GM21447 (cell line): ENCODE measurements around the gene FXYD1.
A peak's percentile ranks its signal among the peaks of the same experiment; 100 is the strongest.
"Not testable (repeated sequence)": the region's sequence is repeated elsewhere in the genome, so short reads cannot be mapped to it uniquely, and the experiment has no call there.

Experiments used
- ATAC-seq: cut with Tn5 transposase; IDR thresholded peaks from one replicate; pipeline ENCODE4 v1.9.1; 2021; ENCODE audit not compliant: unreplicated experiment

FXYD1 gene

DNA sequence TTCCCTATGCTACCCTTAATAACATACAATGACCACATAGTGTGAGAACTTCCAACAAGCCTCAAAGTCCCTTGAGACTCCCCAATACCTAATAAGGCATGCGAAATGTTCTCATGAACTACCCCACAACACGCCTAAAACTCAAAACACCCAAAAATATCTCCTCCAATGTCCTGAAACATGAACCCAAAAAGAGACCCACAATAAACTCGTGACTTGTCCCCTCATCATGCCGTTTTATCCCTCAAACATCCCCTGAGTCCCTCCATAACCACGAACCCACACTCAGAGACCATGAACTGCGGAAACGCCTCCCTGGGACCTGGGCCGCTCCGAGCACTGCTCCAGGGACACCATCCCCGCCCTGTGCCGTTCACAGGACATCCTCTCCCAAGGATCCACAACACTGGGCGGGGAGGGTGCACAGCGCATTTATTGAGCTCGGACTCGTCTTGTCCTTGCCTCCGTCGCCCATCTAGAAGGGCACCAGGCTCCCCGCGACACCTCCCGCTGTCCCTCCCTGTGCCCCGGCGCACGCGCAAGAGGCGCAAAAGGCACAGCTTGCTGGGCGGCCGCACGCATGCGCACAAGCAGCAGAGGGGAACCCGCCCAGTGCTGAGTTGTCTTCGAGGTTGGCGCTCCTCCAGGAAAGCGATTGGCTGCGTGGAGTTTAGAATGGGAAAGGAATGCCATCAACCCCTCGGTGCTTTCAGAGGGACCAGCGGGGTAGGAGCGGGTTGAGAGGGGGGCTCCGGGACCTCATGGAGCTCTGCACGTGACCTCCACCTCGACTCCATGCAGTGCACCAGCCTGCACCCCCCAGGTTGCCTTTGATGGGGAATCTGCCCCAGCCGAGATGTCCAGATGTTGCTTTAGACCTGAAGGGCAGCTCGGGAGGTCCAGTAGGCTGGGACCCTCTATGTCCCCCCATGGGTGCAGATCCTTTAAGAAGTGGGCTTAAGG is 14.2 kb upstream of the FXYD1 start:
- no peak for ATAC-seq

DNA sequence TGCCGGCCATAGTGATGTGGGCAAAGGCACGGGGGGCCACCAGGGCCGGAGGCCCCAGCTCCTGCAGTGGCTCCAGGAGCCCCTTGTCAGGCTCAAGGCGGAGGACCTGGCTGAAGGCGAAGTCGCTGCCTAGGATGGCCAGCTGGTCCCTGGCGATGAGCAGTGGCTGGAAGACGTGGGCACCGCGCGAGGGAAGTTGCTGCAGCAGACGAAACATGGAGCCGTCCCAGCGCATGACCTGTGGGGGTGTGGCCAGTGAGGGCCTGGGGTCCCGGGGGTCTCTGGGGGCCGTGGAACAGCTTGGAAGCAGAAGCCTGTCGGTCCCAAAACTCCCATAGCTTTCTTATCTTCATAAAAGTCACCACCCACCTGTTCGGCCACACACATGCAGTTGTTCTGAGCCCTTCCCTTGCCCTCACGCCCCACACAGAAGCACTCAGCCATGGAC is 13.3 kb upstream of the FXYD1 start:
- ATAC-seq: no peak

DNA sequence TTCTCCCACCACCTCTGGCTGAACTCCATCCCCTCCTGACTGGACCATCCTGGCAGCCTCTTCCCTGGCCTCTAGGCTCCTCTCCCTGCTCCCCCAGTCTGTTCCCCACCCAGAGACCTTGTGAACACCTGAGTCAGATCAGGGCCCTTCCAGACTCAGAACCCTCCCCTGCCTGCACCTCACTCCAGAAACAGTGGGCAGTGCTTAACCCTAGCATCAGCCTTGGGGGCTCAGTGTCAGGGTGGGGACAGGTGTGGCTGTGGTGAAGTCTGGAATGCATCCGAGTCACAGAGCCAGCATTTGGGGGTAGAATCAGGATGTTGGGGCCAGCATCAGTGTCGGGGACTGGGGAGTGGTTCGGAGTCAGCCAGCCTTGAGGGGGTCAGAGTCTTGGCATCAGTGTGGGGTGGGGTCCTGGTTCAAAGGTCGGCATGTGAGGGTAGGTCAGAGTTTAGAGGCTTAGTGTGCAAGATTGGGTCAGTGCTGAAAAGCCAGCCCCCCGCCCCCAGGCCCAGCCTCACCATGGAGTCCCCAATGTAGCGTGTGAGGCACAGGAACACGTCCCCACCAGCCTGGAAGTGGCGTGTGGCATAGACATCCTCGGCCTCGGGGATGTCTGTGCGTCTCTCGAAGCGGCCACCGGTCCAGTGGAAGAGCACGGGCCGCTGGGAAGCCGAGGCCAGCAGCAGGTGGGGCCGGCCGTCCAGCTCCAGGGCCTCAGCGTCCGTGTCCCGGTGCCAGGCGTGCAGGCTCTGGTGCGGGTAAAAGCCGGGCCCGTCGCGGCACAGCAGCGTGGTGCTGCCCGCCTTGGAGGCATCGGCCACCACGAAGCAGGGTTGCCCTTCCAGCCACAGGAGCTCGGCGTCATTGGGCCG is 12.6 kb upstream of the FXYD1 start:
- ATAC-seq: no peak

DNA sequence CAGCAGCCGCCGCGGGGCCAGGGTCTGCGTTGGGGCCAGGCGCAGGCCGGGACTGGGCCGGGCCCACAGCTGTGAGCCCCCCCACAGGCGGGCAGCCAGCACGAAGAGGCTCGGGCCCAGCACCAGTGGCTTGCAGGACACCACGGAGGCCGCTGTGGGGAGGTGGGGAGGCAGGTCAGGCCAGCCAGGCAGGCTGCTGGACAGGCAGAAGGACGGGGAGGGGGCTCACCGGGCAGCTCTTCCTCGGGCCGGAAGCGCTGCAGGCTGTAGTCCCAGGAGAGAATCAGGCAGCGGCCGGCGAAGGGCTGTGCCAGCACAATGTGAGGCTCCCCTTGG is 12.0 kb upstream of the FXYD1 start:
- no peak for ATAC-seq

DNA sequence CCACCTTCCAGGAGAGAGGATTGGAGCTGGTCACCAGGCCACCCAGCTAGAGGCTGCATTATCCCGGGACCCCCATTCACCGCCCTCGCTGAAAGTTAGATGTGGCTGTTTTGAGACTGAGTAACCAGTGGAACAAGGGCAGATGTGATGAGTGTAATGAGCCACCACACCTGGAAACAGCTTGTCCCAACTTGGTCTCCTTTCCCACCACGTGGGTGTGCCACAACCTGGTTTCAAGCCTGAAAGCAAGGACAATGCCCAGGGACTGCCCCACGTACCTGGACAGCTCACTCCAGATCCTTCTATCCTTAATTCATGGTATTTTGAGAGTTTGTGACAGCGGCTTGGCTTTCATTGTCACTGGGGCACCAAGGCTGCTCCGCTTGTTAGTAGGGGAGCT is 10.8 kb upstream of the FXYD1 start:
- ATAC-seq: no peak

DNA sequence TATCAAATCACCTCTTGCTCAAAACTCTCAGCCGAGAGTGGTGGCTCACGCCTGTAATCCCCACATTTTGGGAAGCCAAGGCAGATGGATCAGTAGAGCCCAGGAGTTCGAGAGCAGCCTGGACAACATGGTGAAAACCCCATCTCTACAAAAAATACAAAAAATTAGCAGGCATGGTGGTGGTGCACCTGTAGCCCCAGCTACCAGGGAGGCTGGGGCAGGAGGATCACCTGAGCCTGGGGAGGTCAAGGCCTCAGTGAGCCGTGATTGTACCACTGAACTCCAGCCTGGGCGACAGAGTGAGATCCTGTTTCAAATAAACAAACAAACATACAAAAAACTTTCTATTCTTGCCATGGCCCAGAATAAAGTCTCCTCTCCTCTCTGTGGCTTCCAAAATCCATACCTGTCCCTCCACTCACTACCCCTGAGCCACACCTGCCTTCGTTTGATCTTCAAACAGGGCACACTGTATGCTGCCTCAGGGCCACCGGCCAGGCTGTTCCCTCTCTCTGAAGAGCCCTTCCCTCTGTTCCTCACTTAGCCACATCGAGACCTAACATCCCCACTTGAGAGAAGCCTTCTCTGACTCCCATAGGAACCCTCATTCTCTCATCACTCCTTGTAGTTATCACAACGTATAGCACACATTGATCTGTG is 10.1 kb upstream of the FXYD1 start:
- no peak for ATAC-seq

DNA sequence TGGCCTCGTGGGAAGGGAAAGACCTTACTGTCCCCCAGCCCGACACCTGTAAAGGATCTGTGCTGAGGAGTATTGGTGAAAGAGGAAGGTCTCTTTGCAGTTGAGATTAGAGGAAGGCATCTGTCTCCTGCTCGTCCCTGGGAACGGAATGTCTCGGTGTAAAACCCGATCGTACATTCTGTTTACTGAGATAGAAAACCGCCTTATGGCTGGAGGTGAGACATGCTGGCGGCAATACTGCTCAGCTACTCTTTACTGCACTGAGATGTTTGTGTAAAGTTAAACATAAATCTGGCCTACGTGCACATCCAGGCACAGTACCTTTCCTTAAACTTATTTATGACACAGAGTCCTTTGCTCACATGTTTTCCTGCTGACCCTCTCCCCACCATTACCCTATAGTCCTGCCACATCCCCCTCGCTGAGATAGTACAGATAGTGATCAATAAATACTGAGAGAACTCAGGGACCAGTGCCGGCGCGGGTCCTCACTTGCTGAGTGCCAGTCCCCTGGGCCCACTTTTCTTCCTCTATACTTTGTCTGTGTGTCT is 8.8 kb upstream of the FXYD1 start:
- ATAC-seq: not testable (repeated sequence)

DNA sequence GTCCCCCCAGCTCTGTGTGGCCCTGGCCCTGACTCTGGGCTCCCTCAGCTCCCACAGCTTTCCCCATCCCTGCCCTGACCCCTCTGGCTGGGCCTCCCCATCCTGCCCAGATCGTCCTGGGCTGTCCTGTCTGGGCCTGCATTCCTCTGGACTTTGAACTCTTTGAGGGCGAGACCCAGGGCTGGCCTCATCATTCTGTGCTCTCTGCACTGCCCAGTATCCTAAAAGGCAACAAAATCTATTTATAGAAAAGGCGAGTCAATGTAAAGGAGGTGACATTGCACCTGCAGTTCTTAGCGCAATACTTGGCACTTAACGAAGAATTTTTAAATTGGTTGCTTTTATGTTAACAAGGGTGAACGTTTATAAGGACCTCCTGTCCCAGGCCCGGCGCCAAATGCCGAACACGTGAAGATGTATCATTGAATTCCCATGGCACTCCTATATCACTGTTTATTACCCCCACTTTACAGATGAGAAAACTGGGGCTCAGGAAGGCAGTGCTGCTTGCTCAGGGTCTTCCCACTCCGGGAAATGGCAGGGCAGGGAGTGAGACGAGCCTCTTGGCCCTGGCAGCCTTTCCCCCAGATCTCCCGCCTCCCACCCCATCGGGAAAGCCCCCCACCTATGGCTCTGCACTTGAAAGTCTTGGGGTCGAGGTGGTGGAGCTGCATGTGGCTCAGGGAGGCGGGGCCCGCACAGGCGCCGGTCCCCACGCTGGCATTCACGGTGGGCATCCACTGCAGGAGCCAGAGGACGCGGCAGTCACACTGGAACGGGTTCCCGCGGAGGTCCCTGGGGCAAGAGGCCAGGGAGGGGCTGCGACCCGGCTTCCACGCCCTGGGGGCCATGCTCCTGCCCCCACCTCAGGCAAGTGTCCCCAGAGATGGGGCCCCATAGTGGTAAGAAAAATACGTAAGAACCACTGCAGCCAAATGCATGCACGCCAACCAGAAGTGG is 7.6 kb upstream of the FXYD1 start:
- no peak for ATAC-seq

DNA sequence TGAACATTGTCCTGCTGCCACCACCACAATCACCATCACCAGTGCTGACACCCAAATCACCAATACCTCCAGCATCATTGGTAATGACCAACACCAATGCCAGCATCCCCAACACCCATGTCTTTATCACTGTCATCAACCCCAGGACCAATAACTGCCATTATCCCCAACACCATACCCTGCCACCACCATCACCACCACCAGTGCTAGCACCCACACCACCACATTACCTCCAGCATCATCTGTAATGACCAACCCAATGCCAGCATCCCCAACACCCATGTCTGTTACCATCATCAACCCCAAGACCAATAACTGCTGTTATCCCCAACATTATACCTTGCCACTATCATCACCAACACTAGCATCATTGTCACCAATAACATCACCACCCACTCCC is 6.4 kb upstream of the FXYD1 start:
- ATAC-seq: no peak

DNA sequence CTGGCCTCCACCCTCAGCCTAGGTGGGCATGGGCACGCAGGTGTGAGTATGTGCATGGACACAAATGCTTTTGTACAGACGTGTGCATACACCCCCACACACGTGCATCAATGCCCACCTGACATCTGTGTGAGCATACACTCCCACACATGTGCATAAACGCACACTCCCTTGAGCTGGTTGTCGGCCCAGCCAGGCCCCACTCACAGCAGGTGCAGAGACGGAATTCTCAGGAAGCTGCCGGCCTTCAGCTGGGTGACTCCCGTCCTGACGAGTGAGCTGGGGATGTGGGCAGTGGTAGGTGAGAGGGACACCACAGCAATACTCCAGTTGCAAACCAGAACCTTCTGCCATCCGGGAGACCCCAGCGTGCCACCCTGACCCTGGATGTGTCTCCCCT is 4.8 kb upstream of the FXYD1 start:
- no peak for ATAC-seq

DNA sequence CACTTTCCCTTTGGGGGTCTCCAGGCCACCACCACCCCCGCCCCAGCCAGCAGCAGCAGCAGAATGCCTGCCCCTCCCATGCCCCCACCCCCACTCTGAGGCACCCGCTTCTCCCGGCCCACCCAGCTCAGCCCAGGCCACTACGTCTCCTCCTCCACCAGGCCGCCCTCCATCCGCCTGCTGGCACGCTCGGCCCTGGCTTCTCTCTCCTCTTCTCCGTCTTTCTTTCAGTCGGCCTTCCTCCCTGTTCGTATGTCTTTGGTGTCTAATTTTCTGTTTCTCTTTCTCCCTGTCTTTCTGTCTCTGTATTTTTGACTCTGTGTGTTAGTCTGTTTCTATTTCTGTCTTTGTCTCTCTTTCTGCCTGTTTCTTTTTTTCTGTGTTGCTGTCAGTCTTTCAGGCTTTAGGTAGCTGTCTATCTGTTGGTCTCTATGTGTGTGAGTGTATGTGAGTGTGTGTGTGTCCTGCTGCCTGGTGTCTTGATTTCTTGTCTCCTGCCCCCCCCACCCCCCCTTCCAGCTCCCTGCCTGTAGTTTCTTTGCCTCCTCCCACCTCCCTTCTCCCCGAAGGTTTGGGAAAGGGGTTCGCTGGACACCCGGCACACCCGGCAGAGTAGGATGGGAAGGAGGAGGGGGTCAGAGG is 3.9 kb upstream of the FXYD1 start, which contains the start of gene LGI4:
Gene LGI4, minus strand, starts transcription at position 459 of the 642 bp plus-strand sequence. Its CDS starts 379 bp downstream, at position 80.
- ATAC-seq: no peak

DNA sequence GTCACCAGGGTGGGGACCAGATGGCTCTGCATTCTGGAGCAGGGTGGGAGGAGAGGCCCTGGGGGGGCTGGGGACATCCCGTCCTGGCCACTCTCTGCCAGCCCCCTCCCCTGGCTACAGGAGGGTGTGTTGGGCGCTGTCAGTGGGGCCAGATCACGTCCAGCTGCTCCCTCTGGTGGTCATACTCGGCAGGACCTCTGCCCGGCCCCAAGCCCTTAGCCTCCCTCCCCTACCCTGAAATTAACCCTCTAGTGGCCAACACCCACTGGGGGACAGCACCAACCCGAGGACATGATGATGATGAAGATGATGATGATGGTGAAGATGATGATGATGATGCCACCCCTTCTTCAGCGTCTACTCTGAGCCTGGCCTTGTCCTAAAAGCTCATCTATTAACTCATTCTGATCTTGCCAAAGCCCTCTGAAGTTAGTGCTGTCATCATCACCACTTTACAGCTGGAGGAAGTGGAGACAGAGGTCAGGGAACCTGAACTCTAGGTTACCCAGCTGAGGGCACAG is 3.2 kb upstream of the FXYD1 start:
- ATAC-seq: no peak

DNA sequence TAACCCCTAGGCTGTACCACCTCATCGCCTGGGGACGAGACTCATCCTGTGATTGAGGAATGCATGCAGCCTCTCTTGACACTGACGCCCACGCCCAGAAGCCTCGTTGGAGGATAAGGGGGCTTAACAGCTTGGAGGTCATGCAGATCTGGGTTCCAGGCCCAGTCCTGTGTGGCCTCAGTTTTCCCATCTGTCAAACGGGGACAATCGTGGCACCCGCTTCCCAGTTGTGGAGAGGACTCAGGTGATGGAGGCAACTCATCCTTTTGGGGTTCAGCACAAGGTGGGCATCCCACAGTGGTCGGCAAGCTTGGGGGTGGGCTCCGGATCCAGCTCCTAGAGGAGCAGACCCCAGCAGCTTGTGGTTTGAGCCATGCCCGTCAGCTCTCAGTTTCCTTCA is 2.4 kb upstream of the FXYD1 start:
- no peak for ATAC-seq

DNA sequence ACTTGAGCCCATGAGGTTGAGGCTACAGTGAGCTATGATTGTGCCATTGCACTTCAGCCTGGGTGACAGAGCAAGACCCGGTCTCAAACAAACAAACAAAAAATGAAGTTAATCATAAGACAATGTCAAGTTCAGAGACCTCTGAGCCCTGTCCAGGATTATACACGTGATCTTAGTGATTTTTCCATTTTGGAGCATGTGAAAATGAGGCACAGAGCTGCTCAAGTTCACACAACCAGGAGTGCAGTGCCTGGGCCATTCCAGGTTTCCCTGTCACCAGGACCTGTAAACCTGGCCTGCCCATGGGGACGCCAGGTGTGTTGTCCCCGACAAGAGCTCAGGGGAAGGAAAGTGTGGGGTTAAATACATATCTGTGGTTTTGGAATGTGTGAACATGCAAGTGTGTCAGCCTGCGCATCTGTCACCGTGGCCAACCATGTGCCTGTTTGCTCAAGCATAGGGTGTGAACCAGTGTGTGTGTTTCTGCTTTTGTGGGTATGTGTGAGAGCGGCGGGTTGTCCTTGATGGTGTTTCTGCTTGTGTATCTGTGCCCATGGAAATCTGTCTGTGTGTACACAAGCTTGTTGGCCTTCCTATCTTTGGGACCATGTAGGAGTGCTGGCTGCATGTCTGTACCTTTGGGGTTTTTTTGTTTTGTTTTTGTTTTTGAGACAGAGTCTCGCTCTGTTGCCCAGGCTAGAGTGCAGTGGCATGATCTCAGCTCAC is 1.5 kb upstream of the FXYD1 start:
- ATAC-seq: no peak

DNA sequence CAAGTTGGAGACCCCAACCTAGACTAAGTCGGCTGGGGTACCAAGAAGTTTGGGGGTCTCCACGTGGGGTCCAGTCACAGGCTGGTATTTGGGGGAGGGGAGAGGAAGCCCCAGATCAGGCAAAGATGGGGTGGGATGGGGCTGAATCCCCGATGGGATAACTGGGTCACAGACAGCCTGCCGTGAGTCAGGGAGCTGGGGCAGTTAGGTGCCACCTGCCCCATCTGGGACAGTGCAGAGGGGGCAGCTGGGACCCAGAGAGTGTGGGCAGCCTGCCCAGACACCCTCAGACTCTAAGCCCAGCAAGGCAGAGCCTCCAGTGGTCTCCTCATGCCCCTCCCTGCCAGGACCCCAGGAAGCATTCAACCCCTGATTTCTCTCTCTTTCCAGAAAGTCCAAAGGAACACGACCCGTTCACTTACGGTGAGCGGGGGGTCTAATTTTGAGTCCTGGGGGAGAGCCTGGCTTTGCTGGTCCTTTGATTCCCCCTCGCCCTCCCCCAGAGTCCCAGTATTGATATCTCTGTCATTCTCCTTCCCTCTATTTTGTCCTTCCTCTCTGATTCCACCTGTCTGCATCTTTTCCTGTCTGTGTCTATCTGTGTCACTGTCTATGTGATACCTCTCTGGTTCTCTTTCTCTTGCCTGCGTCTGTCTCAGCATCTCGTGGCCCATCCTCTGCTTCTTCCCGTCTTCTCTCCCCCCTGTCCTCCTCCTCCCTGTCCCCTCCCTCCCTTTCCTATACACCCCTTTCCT is 1.8 kb downstream of the FXYD1 start:
- no peak for ATAC-seq

DNA sequence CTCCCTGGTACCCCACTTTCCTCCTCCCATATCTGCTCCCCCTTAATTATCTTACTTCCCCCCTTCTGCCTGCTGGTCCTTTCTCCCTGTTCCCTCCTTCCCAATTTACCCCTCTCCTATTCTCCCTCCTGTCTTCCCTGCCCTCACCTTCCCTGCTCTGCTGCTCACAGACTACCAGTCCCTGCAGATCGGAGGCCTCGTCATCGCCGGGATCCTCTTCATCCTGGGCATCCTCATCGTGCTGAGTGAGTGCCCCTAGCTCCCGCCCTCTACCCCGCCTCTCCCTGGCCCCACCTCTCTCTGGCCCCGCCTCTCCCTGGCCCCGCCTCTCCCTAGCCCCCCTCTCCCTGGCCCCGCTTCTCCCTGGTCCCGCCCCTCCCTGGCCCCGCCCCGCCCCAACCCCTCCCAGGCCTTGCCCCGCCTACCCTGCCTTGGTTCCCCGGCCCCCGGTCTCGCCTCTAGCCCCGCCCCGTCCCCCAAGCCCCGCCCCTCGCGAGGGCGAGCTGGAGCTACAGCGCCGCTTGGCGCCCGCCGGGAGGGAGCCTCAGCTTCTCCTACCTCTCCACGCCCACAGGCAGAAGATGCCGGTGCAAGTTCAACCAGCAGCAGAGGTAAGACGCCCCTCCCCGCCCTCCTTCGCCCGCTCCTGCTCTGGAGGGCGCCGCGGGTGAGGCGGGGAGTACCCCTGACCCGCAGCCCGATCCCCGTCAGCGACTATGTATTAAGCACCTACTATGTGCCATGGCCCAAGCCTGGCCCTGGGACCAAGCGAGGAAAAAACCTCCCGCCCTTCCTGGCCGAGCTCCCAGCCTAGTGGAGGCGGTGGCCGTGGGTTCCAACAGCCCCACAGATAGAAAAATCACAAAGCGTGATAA is 2.6 kb downstream of the FXYD1 start:
- peak; percentile 55 for ATAC-seq
